ENCODE data around the gene PDE4D. TPM values are rescaled to one million over a fixed set of nuclear protein-coding genes. Genes with fewer than 3 reads are reported as not detected.

The PDE4D gene
- total and polyA plus RNA-seq, 2 of the 4 experiments (the other 2 are of a cell fraction), result 1.4 to 7.9 TPM

GRCh38 chr5:59637884-59638580 is 255.5 kb downstream of the PDE4D start:
- dilution Hi-C loops (cut with HindIII; ENCODE audit: low sequenced_read_pairs, unreplicated experiment) (no loop called here), intact Hi-C loops (cut with micrococcal nuclease) (no loop called here), in situ Hi-C loops (cut with MboI; ENCODE audit: low sequenced_read_pairs) (no loop called here)
- no peak for TF ChIP-seq FOS (IDR thresholded peaks at IDR 0.05; ENCODE audit: low read depth, low read length)
- no peak for TF ChIP-seq CEBPB (IDR thresholded peaks at IDR 0.05; ENCODE audit: low read depth, low read length)
- TF ChIP-seq RAD21 (IDR thresholded peaks at IDR 0.05; ENCODE audit: low read length), result no peak
- TF ChIP-seq MAFK (IDR thresholded peaks at IDR 0.05; ENCODE audit: low read depth, low read length), result no peak
- TF ChIP-seq MXI1 (IDR thresholded peaks at IDR 0.05; ENCODE audit: borderline replicate concordance, low read depth, low read length), result no peak
- TF ChIP-seq NFE2L2 (IDR thresholded peaks at IDR 0.05; ENCODE audit: low read depth, low read length), result no peak
- no peak for TF ChIP-seq SMC3 (IDR thresholded peaks at IDR 0.05; ENCODE audit: low read depth, low read length)
- TF ChIP-seq RCOR1 (IDR thresholded peaks at IDR 0.05; ENCODE audit: insufficient replicate concordance, low read length), result no peak
- TF ChIP-seq, protein P1, sequence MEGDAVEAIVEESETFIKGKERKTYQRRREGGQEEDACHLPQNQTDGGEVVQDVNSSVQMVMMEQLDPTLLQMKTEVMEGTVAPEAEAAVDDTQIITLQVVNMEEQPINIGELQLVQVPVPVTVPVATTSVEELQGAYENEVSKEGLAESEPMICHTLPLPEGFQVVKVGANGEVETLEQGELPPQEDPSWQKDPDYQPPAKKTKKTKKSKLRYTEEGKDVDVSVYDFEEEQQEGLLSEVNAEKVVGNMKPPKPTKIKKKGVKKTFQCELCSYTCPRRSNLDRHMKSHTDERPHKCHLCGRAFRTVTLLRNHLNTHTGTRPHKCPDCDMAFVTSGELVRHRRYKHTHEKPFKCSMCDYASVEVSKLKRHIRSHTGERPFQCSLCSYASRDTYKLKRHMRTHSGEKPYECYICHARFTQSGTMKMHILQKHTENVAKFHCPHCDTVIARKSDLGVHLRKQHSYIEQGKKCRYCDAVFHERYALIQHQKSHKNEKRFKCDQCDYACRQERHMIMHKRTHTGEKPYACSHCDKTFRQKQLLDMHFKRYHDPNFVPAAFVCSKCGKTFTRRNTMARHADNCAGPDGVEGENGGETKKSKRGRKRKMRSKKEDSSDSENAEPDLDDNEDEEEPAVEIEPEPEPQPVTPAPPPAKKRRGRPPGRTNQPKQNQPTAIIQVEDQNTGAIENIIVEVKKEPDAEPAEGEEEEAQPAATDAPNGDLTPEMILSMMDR (conservative IDR thresholded peaks at IDR 0.05; ENCODE audit: low read depth, low read length), result no peak
- no peak for TF ChIP-seq ELK1 (IDR thresholded peaks at IDR 0.05; ENCODE audit: borderline replicate concordance, low read depth, low read length)
- no peak overlapping the region for H2AFZ ChIP-seq (replicated peaks; ENCODE audit: low read length, poor library complexity)
- no peak overlapping the region for H4K8ac ChIP-seq (ENCODE audit: low read depth in 2 of 2, low read length in 2 of 2)
- H2BK120ac ChIP-seq (ENCODE audit: low read depth, low read length), result no peak overlapping the region
- no peak overlapping the region for H2AK5ac ChIP-seq (ENCODE audit: low read depth, low read length)
- H3K4ac ChIP-seq (ENCODE audit: low read depth, low read length), result no peak overlapping the region
- H2AK9ac ChIP-seq (replicated peaks; ENCODE audit: low read depth, low read length, poor library complexity), result no peak overlapping the region
- no peak overlapping the region for H3K56ac ChIP-seq (ENCODE audit: extremely low read depth, insufficient read depth, low read length)
- H3K18ac ChIP-seq (ENCODE audit: low read depth, low read length), result no peak overlapping the region
- H3K79me1 ChIP-seq (ENCODE audit: low read depth in 1 of 2, low read length in 2 of 2), result no peaks in the 10 kb centered on the region
- BruUV-seq (replicated peaks), result no TSS peak
- no peak overlapping the region for H2BK20ac ChIP-seq (ENCODE audit: low read depth, low read length)
- H3K9me3 ChIP-seq (ENCODE audit: control insufficient read depth, insufficient read depth, low read length), result no peaks in the 10 kb centered on the region
- no peak overlapping the region for H3K14ac ChIP-seq (replicated peaks; ENCODE audit: low read depth, low read length)
- ATAC-seq (ENCODE audit: low read depth) (no peak), DNase-seq (no peak)
- no peak overlapping the region for H3K4me2 ChIP-seq (ENCODE audit: low read depth, low read length)
- H2BK5ac ChIP-seq (ENCODE audit: low read depth, low read length, poor library complexity, severe bottlenecking), result no peak overlapping the region
- H3K27me3 ChIP-seq (ENCODE audit: control insufficient read depth, insufficient read depth, low read length), result no peaks in the 10 kb centered on the region
- ChIA-PET CTCF (no interaction called here), POLR2A (ENCODE audit: unreplicated experiment) (no interaction called here)
- H3K4me1 ChIP-seq (ENCODE audit: control insufficient read depth, insufficient read depth, low read length), result no peaks in the 10 kb centered on the region
- no peak overlapping the region for H3K4me3 ChIP-seq (ENCODE audit: insufficient read depth, low read depth, low read length)
- no peaks in the 10 kb centered on the region for H3K9me1 ChIP-seq (ENCODE audit: insufficient read depth, low read length)
- no peak overlapping the region for H4K5ac ChIP-seq (ENCODE audit: low read depth, low read length)
- H3K9ac ChIP-seq (ENCODE audit: low read depth, low read length), result no peak overlapping the region
- H3K36me3 ChIP-seq (ENCODE audit: control insufficient read depth, insufficient read depth, low read length), result no peaks in the 10 kb centered on the region
- H3K23ac ChIP-seq (ENCODE audit: low read depth, low read length), result no peak overlapping the region
- no peaks in the 10 kb centered on the region for H4K20me1 ChIP-seq (ENCODE audit: insufficient read depth, low read length)
- no peak overlapping the region for H4K91ac ChIP-seq (ENCODE audit: insufficient read depth, low read depth, low read length)
- no CpG with 5 or more reads among the region's 4 CpGs for WGBS, 2 experiments (ENCODE audit: extremely low coverage in 2 of 2, insufficient read length in 1 of 2)
- no peak overlapping the region for H2BK15ac ChIP-seq (ENCODE audit: low read depth, low read length)
- H3K27ac ChIP-seq (ENCODE audit: insufficient read depth, low read length), result no peak overlapping the region

Data from IMR-90 (cell line).